ENCODE data around the gene GON7.

- TF ChIP-seq POLR2AphosphoS5 (IDR thresholded peaks at IDR 0.05; ENCODE audit: borderline replicate concordance, low read depth, low read length) (no peak), EZH2 (IDR thresholded peaks at IDR 0.05) (no peak), FOXP2 (optimal IDR thresholded peaks at IDR 0.05; ENCODE audit: control extremely low read depth, extremely low read length, insufficient read depth) (no peak)
These were observed 21.5 kb downstream of the GON7 start for GRCh38 chr14:93185349-93185720.
